HepG2 (cell line): ENCODE data around the gene KISS1R. TPM values are rescaled to one million over a fixed set of nuclear protein-coding genes. Genes with fewer than 3 reads are reported as not detected.
A peak's percentile ranks its signal among the peaks of the same experiment; 100 is the strongest.

ENCODE experiments used
- BCLAF1 ChIP-seq: fragments of 450-650 bp; IDR thresholded peaks from 2 replicates; pipeline ENCODE4 v1.6.1; 2017; ENCODE audit warnings: mild to moderate bottlenecking
- DMTF1 ChIP-seq: sonication (generic); formaldehyde crosslinking; IDR thresholded peaks from 2 replicates; pipeline ENCODE4 v1.4.0; 2020; ENCODE audit warnings: mild to moderate bottlenecking, missing genetic modification reagents
- FOSL2 ChIP-seq: sonication (generic); formaldehyde crosslinking; IDR thresholded peaks from 2 replicates; pipeline ENCODE4 v1.4.0; 2020; ENCODE audit warnings: missing genetic modification reagents
- FOXM1 ChIP-seq: sonication (generic); formaldehyde crosslinking; IDR thresholded peaks from 2 replicates; pipeline ENCODE4 v1.5.0; 2020; ENCODE audit warnings: missing genetic modification reagents
- GABPB1 ChIP-seq: IDR thresholded peaks from 2 replicates; pipeline ENCODE4 v1.6.1; 2016; ENCODE audit warnings: mild to moderate bottlenecking, missing genetic modification reagents, moderate library complexity, missing compliant biosample characterization
- HMGA1 ChIP-seq: sonication (generic); formaldehyde crosslinking; conservative IDR thresholded peaks from 2 replicates; pipeline ENCODE4 v1.4.0; 2020; ENCODE audit warnings: missing genetic modification reagents
- PCBP1 ChIP-seq: fragments of 200-400 bp; formaldehyde crosslinking; IDR thresholded peaks from 2 replicates; pipeline ENCODE4 v1.6.1; 2017; ENCODE audit warnings: mild to moderate bottlenecking, low read depth, low read length, borderline replicate concordance
- PRDM15 ChIP-seq: sonication (generic); formaldehyde crosslinking; IDR thresholded peaks from 2 replicates; pipeline ENCODE4 v1.4.0; 2020; ENCODE audit warnings: missing genetic modification reagents
- PRMT3 ChIP-seq: sonication (generic); formaldehyde crosslinking; IDR thresholded peaks from 2 replicates; pipeline ENCODE4 v1.8.1; 2022; ENCODE audit warnings: low read depth, mild to moderate bottlenecking, moderate library complexity, missing genetic modification reagents, borderline replicate concordance
- SALL1 ChIP-seq: sonication (generic); formaldehyde crosslinking; IDR thresholded peaks from 2 replicates; pipeline ENCODE4 v1.8.0; 2022; ENCODE audit warnings: mild to moderate bottlenecking, missing genetic modification reagents
- SIN3B ChIP-seq: fragments of 150-350 bp; IDR thresholded peaks from 2 replicates; pipeline ENCODE4 v1.6.1; 2014; ENCODE audit warnings: low read length
- SP4 ChIP-seq: sonication (generic); formaldehyde crosslinking; IDR thresholded peaks from 2 replicates; pipeline ENCODE4 v1.8.1; 2023; ENCODE audit warnings: mild to moderate bottlenecking, missing genetic modification reagents
- SRY ChIP-seq: sonication (generic); formaldehyde crosslinking; IDR thresholded peaks from 2 replicates; pipeline ENCODE4 v1.8.0; 2022; ENCODE audit warnings: mild to moderate bottlenecking, missing genetic modification reagents
- ZBTB42 ChIP-seq: sonication (generic); formaldehyde crosslinking; IDR thresholded peaks from 2 replicates; pipeline ENCODE4 v1.5.0; 2020; ENCODE audit warnings: mild to moderate bottlenecking, missing genetic modification reagents
- ZBTB49 ChIP-seq: sonication (generic); formaldehyde crosslinking; IDR thresholded peaks from 2 replicates; pipeline ENCODE4 v1.4.0; 2020; ENCODE audit warnings: missing genetic modification reagents, borderline replicate concordance
- ZNF24 ChIP-seq: fragments of 450-650 bp; IDR thresholded peaks from 2 replicates; pipeline ENCODE4 v1.6.1; 2017; ENCODE audit warnings: antibody characterized with exemption, mild to moderate bottlenecking
- ZNF580 ChIP-seq: IDR thresholded peaks from 2 replicates; pipeline ENCODE4 v1.6.1; 2016; ENCODE audit warnings: low read depth, borderline replicate concordance
- polyA plus RNA-seq, 8 experiments: library from polyadenylated mRNA; depleted of rRNA in 3 of 8; stranded (reverse) in 7 of 8; unstranded in 1 of 8; fragments of >200 nt; fragmentation: Illumina TruSeq in 4 of 8; extraction: Trizol in 4 of 8; gene quantifications; 2 replicates each; pipeline versions ENCODE4 v1.2.1 to v1.2.3, GENCODE V29; 2011 to 2016; ENCODE audit warnings: low read depth in 4 of 8, missing spikeins in 1 of 8, mixed read lengths in 1 of 8; ENCODE audit not compliant: insufficient read depth in 1 of 8
- total RNA-seq, 5 experiments: library from RNA; depleted of rRNA; stranded (reverse); fragments of >200 nt; fragmentation: Illumina TruSeq; extraction: Trizol; gene quantifications; 2 replicates each; pipeline ENCODE4 v1.2.3, GENCODE V29; 2016; ENCODE audit warnings: low read depth in 1 of 5

The KISS1R gene
- total and polyA plus RNA-seq, 2 of the 13 experiments (the other 11 are each of a cell fraction or from before 2014, with no cell fraction given) = 1.1 to 10.2 TPM

GRCh38 chr19:932648-933552 is 15.8 kb downstream of the KISS1R start (continued):
- TF ChIP-seq FOSL2 (CRISPR knock-in tag) (no peak), HMGA1 (no peak), PCBP1 (peak; percentile 53; the same call in 1 of the 2 replicates), ZBTB49 (CRISPR knock-in tag) (no peak), PRMT3 (CRISPR knock-in tag) (no peak), BCLAF1 (no peak), SP4 (CRISPR knock-in tag) (no peak), ZBTB42 (CRISPR knock-in tag) (no peak), FOXM1 (no peak), PRDM15 (CRISPR knock-in tag) (no peak), ZNF580 (CRISPR knock-in tag) (no peak), GABPB1 (CRISPR knock-in tag) (peak; percentile 65; the same call in 1 of the 2 replicates), DMTF1 (CRISPR knock-in tag) (no peak), SRY (CRISPR knock-in tag) (no peak), SALL1 (no peak; the same call in 1 of the 2 replicates), ZNF24 (no peak), SIN3B (no peak)
